Muscle layer of duodenum (tissue), 2 donors: ENCODE measurements around the gene BRDT.

Experiments
- H3K27ac ChIP-seq: one replicate; pipeline ENCODE4 v1.7.0; 2013; ENCODE audit warnings: mild to moderate bottlenecking, low read length
- H3K27me3 ChIP-seq: one replicate; pipeline ENCODE4 v1.7.0; 2013; ENCODE audit warnings: low read depth, mild to moderate bottlenecking, control low read depth, low read length
- H3K36me3 ChIP-seq, 2 donors: one replicate each; pipeline ENCODE4 v1.7.0; 2013; ENCODE audit warnings: low read length in 2 of 2, control low read depth in 1 of 2, mild to moderate bottlenecking in 1 of 2; ENCODE audit not compliant: insufficient read depth in 2 of 2, control insufficient read depth in 1 of 2
- H3K4me1 ChIP-seq, 2 donors: one replicate each; pipeline ENCODE4 v1.7.0; 2013; ENCODE audit warnings: low read length in 2 of 2, mild to moderate bottlenecking in 2 of 2, control low read depth in 1 of 2, moderate library complexity in 1 of 2; ENCODE audit not compliant: insufficient read depth in 2 of 2, control insufficient read depth in 1 of 2
- H3K4me3 ChIP-seq, 2 donors: one replicate each; pipeline ENCODE4 v1.7.0; 2013; ENCODE audit warnings: low read length in 2 of 2, low read depth in 1 of 2, mild to moderate bottlenecking in 1 of 2
- H3K9me3 ChIP-seq, 2 donors: one replicate each; pipeline ENCODE4 v1.7.0; 2013; ENCODE audit warnings: low read length in 2 of 2, control low read depth in 1 of 2, mild to moderate bottlenecking in 1 of 2; ENCODE audit not compliant: control insufficient read depth in 1 of 2
- donor health status: healthy.

BRDT gene

DNA sequence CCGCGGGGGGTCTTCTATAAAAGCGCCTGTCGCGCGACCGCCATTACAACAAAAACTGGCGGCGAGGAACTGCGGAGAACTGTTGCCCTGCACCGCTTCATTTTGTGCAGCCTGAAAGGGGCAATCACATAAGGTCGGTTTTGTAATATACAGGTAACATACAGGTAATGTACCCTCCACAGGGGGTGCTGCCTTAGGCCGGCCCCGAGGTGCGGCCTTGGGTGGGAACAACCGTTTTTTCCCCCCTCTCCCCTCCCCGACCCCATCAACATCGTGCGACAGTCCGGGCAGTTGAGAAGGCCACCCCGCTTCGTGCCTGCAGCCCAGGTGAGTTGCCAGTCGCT lies at the start of gene BRDT:
Gene BRDT, plus strand, starts transcription at position 46 of the 344 bp plus-strand sequence. CDS start 13,354 bp downstream, outside the sequence.
- Histone ChIP-seq H3K36me3 (no peaks in the 10 kb centered on the region), H3K4me3 (no peak within 1 kb of the TSS), H3K27me3 (no peaks in the 10 kb centered on the region), H3K27ac (no peak within 1 kb of the TSS), H3K4me1 (no peaks in the 10 kb centered on the region), H3K9me3 (no peaks in the 10 kb centered on the region)

DNA sequence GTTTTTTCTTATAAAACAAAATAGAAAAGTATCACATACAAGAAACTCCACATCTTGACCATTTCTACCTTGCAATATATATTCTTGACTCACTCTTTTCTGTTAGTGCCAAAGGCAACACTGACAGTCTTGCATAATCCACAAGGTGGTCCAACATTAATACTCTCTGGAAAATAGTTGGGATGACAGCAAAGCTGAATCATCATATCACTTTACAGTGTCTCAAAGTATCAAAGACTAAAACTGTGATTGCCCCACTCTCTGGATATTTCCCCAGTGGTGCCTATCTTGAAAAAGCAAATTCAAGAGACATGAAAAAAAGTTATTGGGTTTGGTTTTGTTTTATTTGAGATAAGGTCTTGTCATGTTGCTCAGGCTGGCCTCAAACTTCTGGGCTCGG lies 48.6 kb upstream of the BRDT start:
- Histone ChIP-seq H3K9me3 (no peaks in the 10 kb centered on the region), H3K4me3 (no peak overlapping the region), H3K36me3 (no peaks in the 10 kb centered on the region), H3K27me3 (no peaks in the 10 kb centered on the region), H3K27ac (no peak overlapping the region), H3K4me1 (peaks cover 6 to 10% of the 10 kb centered on the region in 2 donors)

DNA sequence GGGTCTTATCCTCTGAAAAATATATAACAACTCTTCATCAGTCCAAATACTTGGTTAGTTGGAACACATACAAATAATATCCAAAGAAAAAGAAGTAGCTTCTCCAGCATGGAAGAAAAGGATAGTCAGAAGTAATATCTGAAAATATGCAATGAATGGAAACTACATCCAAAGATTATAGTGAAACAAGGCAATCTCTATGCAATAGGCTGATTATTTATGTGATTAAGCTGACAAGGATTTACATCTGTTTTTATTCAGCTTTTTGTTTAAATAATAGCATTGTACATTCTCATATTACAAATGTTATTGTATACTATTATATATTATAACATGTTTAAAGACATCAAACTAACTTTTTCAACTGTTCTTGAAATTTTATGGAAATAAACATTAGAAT lies 48.0 kb upstream of the BRDT start:
- H3K27ac ChIP-seq = no peak overlapping the region
- H3K27me3 ChIP-seq = no peaks in the 10 kb centered on the region
- H3K9me3 ChIP-seq = no peaks in the 10 kb centered on the region
- H3K4me1 ChIP-seq = peaks cover 6 to 10% of the 10 kb centered on the region in 2 donors
- H3K36me3 ChIP-seq = no peaks in the 10 kb centered on the region
- H3K4me3 ChIP-seq = no peak overlapping the region

DNA sequence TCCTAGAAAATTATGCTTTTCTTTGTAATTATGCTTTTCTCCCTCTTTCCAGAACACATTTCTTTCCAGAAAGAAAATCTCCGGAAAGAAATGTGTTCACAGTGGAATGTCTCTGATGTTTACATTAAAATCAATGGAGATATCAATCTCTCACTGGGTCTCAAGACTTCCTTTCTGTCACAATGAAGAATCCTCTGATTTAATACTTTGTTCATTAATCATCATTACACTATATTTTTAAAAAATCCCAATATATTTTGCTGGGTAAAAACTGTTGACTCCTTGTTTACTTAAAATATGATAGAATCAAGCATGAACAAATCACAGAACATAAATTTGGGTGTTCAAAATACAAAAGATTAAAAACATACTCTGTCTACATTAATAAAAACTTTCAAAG lies 36.9 kb upstream of the BRDT start:
- no peaks in the 10 kb centered on the region for H3K27me3 ChIP-seq
- no peaks in the 10 kb centered on the region for H3K4me1 ChIP-seq
- H3K36me3 ChIP-seq = no peaks in the 10 kb centered on the region
- no peak overlapping the region for H3K27ac ChIP-seq
- H3K4me3 ChIP-seq = no peak overlapping the region
- no peaks in the 10 kb centered on the region for H3K9me3 ChIP-seq

DNA sequence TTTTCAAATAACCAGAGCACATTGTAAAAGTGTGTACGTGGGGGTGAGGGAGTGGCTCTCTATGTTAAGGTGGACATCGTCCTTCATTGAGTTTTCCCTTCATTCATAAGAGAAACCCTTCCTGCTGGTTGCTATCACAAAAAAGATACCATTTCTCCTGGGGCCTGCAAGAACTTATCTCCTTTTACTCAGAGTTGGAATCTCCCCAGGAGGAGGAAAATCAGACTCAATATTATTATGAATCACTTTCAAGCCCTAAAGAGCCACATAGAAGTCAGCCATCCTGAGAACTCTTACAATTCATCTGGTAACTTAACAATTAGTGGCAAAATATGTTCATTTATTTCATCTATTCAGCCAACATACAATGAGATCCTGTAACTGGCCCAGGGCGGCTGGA lies 36.2 kb upstream of the BRDT start:
- Histone ChIP-seq H3K9me3 (no peaks in the 10 kb centered on the region), H3K27me3 (no peaks in the 10 kb centered on the region), H3K4me3 (no peak overlapping the region), H3K36me3 (no peaks in the 10 kb centered on the region), H3K27ac (no peak overlapping the region), H3K4me1 (no peaks in the 10 kb centered on the region)

DNA sequence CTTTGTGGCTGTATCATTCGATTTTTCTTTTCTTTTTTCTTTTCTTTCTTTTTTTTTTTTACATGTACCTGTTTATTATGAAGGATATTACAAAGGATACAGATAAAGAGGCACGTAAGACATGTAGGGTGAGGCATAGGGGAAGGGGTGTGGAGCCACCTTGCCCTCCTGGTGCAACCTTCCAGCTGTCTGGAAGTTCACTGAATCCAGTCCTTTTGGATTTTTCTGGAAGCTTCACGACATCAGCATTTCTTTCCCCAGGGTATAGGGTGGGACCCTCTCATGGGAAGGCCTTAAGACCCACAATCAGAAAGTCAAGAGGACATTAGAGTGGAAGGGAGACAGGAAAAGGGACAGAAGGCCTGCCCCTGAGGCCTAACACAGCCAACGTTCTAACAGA lies 33.2 kb upstream of the BRDT start:
- Histone ChIP-seq H3K27ac (no peak overlapping the region), H3K9me3 (no peaks in the 10 kb centered on the region), H3K4me1 (no peaks in the 10 kb centered on the region), H3K36me3 (no peaks in the 10 kb centered on the region), H3K4me3 (no peak overlapping the region), H3K27me3 (no peaks in the 10 kb centered on the region)

DNA sequence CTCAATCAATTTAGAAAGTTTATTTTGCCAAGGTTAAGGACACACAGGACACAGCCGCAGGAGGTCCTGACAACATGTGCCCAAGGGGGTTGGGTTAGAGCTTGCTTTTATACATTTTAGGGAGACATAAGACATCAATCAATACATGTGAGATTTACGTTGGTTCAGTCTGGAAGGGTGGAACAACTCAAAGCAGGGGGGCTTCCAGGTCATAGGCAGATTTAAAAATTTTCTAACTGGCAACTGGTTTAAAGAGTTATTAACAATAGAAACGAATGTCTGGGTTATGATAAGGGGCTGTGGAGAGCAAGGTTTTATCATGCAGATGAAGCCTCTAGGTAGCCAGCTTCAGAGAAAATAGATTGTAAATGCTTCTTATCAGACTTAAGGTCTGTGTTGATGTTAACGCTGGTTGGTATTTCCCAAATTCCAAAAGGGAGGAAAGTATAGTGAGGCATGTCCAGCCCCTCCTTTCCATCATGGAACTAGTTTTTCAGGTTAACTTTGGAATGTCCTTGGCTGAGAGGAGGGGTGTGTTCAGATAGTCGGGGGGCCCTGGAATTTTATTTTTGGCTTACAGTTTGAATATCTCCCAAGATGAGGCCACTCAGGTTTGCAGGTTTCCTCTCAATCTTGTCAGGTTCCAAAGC lies 32.3 kb upstream of the BRDT start:
- Histone ChIP-seq H3K4me3 (no peak overlapping the region), H3K27me3 (no peaks in the 10 kb centered on the region), H3K9me3 (no peaks in the 10 kb centered on the region), H3K4me1 (no peaks in the 10 kb centered on the region), H3K27ac (no peak overlapping the region), H3K36me3 (no peaks in the 10 kb centered on the region)

DNA sequence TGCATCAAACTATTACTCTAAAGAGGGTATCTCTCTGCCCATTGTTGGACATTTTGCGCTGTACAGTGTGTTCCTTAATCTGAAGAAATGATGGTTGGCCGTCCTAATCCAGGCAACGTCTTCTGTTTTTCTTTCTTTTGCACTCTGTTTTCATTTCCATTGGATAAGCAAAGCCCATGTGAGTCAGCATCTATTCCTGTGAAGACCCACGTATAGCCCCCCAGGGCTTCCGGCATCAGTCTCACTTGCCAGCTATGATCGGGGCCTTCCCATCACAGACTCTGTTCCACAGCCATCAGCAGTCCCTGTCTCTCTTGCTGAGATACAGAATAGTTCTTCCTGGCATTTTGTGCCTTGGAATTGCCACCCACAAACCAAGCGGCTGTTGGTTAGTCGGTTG lies 29.2 kb upstream of the BRDT start:
- no peaks in the 10 kb centered on the region for H3K9me3 ChIP-seq
- no peaks in the 10 kb centered on the region for H3K36me3 ChIP-seq
- H3K4me1 ChIP-seq = no peaks in the 10 kb centered on the region
- no peak overlapping the region for H3K4me3 ChIP-seq
- no peaks in the 10 kb centered on the region for H3K27me3 ChIP-seq
- H3K27ac ChIP-seq = no peak overlapping the region

DNA sequence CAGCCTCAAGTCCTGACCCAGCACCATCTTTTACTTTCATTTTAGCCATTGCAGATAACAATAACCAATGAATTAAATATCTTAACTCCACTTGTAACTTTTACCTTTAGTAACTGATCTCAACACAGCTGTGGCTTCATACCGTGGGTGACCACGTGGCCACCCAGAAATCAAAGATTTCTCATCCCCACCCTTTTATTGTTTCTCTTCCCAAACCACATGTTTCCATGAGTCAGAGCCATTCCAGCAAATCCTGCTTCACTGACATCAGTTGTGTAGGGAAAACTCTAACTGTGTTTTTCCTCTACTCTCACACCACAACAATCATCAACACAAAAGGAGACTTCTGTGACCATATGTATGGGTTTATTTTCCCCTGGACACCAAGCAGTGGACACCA lies 25.1 kb upstream of the BRDT start:
- Histone ChIP-seq H3K27me3 (no peaks in the 10 kb centered on the region), H3K27ac (no peak overlapping the region), H3K9me3 (no peaks in the 10 kb centered on the region), H3K4me1 (no peaks in the 10 kb centered on the region), H3K4me3 (no peak overlapping the region), H3K36me3 (no peaks in the 10 kb centered on the region)

DNA sequence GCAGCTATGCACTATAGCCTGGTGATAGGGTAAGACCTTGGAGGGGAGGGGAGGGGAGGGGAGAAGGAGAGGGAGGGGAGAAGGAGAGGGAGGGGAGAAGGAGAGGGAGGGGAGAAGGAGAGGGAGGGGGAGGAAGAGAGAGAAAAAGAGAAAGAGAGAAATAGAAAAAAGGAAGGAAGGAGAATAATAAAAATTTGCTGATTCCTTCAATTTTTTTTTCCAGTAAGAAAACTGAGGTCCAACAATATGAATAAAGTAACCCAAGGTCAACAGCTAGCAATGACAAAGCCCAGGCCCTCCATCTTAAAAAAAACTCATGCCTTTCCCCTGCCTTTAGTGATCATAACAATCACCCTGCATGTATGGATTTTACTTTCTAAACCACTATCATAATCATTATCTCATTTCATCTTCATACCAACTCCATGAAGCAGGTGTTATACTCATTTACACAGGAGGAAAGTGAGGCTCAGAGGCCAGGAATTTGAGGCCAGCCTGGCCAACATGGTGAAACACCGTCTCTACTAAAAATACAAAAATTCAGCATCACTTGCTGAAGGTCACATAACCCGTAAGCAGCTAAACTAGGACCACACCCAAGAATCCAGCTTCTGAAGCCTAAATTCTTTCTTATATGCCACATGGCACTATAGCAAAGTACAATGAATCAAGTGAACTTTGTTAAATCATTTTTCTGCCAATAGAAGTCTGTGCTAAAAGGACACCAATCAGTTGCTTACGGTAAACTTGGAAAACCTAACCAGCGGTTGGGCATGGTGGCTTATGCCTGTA lies 23.4 kb upstream of the BRDT start:
- no peak overlapping the region for H3K27ac ChIP-seq
- no peaks in the 10 kb centered on the region for H3K4me1 ChIP-seq
- H3K27me3 ChIP-seq = no peaks in the 10 kb centered on the region
- H3K36me3 ChIP-seq = no peaks in the 10 kb centered on the region
- H3K4me3 ChIP-seq = no peak overlapping the region
- no peaks in the 10 kb centered on the region for H3K9me3 ChIP-seq

DNA sequence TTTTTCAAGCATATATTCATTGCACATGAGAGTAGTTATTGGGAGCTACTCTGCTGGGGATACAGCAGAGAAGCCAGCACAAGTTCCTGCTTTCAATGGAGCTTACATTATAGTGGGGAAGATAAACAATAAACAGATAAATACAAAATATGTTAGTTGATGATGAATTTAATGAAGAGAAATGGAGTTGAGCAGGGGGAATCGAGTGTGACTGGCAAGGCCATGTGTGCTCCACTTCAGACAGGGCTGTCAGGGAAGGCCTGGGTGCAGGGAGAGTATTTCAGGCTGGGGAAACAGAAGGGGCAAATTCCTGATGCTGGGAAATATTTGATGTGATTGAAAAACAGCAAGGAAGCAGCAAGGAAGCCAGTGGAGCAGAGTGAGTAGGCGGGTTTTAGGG lies 21.2 kb upstream of the BRDT start:
- no peaks in the 10 kb centered on the region for H3K36me3 ChIP-seq
- H3K27me3 ChIP-seq = no peaks in the 10 kb centered on the region
- H3K4me1 ChIP-seq = no peaks in the 10 kb centered on the region
- H3K27ac ChIP-seq = no peak overlapping the region
- no peaks in the 10 kb centered on the region for H3K9me3 ChIP-seq
- H3K4me3 ChIP-seq = no peak overlapping the region

DNA sequence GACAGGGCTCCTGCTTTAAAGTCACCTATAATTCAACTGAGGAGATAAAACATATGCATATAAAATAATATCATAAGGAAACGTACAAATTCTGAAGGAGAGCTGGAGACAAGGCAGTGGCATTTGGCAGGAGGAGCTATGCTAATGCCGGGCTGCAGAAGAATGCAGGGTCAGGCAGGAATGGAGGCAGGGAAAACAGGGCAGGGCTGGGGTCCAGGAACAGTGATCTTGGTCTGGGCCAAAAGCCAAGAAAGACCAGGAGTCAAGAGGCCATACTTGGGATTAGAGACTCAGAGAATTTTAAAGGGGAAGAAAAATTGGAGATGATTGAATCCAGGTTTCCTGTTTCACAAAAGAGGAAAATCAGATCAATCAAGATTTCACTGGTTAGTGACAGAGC lies 20.0 kb upstream of the BRDT start:
- no peaks in the 10 kb centered on the region for H3K4me1 ChIP-seq
- H3K4me3 ChIP-seq = no peak overlapping the region
- no peaks in the 10 kb centered on the region for H3K36me3 ChIP-seq
- H3K27me3 ChIP-seq = no peaks in the 10 kb centered on the region
- no peaks in the 10 kb centered on the region for H3K9me3 ChIP-seq
- H3K27ac ChIP-seq = no peak overlapping the region
